ENCODE data around the gene BCL3.

The BCL3 gene

DNA sequence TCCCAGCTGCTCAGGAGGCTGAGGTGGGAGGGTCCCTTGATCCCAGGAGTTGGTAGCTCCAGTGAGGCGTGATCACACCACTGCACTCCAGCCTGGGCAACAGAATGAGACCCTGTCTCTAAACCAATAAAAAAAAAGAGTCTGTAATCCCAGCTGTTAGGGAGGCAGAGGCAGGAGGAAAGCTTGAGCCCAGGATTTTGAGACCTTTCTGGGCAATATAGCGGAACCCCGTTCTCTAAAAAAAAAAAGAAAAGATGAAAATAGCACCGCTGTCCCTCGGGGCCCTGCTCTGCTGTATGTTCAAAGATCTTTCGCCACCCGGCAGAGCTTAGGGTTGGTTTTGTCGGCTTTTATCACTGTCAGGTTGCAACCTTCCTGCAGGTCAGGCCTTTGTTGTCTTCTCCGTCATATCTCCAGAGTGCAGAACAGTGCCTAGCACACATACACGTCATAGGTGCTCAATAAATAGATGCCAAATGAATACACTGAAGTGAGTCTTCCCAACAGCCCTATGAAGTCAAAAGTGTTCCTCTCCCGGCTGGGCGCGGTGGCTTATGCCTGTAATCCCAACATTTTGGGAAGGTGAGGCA, 47.0 kb downstream of the BCL3 start:
- DNase-seq: no peak

DNA sequence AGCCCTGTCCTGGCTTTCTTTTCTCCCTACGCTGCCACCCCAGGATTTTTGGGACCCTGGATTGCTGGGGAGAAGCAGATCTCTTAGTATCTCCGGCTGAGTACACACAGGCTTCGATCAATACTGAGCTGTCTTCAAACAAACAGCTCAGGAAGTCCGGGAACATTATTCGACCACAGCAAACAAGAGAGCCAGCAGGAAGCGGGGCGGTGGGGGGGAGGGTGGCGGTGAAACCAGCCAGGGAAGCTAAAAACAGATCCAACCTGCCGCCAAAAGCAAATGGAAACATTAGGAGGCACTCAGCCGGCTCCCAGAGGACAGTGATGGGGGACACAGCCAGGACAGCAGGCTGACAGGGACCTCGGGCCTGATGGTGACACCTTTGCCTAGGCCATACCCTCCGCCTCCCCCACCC, 48.2 kb downstream of the BCL3 start:
- no peak for DNase-seq

DNA sequence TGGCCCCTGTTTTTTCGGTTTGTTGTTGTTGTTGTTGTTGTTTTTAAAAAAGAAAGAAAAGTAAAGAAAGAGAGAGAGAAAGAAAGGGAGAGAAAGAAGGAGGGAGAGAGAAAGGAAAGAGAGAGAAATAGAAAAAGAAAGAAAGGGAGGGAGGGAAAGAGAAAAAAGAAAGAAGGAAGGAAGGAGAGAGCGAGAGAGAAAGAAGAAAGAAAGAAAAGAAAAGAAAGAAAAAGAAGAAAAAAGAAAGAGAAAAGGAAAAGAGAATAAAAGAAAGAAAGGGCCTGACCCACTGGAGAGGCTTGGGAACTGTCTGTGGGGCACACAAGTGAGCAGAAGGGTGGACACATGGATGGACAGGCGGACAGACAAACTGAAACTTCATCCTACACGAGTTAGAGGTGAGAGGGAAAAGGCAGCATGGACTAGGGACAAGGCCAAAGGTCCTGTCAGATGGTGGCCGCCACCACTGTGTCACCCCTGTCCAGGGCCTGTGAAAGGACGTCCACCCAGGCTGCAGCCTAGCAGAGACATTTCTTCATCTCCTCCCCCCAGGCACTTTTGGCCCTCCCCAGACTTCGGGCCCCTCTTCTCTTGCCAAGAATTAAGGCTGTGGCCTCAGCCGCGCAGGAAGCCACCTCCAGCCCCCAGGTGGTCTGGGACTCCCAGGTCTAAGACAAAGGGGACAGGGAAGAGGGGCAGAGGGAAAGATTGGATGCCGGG, 51.3 kb downstream of the BCL3 start:
- DNase-seq: no peak

DNA sequence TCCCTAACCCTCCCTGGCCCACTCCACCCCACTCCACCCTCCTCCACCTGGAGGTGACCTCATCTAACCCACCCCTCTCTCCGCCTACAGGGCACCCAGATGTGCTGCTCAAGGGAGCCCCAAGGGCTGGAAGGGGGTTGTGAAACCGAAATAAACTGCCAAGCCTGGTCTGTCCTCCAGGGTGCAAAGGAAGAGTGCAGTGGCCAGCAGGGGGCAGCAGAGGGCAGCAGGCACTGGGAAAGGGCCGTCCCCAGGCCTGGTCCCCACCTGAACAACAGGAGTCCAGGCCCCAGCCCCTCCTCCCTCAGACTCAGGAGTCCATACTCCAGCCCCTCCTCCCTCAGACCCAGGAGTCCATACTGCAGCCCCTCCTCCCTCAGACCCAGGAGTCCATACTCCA, 52.0 kb downstream of the BCL3 start:
- DNase-seq: peak; percentile 83

DNA sequence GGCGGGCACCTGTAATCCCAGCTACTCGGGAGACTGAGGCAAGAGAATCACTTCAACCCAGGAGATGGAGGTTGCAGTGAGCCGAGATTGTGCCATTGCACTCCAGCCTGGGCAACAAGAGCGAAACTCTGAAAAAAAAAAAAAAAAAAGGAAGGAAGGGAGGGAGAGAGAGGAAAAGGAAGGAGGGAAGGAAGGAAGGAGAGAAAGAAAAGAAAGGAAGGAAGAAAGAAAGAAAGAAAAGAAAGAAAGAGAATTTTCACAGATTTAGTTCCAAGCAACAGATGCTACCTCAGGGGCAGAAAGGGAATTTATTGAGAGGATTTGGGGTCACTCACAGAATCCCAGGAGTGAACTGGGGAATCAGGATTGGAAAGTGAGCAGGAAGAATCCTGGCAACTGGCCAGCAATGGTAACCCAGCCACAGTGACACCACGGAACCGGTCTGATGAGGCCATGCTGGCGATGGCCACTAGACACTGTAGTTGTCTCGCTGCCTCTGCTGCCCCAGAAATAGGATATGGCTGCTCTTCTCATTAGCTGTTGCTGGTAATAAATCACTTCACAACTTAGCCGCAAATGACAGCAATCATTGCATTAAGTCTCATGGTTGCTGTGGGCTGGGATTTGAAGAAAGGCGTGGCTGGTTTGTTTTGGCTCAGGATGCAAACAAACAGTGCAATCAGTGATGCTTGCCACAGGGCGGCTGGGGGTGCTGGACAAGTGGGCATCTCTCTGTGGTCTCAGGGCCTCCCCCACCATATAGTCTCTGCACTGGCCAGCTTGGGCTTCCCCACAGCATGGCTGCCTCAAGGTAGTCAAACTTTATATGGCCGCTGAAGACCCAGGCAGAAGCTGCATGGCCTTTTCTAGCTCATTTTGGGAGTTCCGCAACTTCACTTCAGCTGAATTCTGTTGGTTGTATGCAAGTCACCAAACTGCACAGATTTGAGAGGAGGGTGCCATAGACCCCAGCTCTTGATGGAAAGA, 55.2 kb downstream of the BCL3 start:
- no peak for DNase-seq

DNA sequence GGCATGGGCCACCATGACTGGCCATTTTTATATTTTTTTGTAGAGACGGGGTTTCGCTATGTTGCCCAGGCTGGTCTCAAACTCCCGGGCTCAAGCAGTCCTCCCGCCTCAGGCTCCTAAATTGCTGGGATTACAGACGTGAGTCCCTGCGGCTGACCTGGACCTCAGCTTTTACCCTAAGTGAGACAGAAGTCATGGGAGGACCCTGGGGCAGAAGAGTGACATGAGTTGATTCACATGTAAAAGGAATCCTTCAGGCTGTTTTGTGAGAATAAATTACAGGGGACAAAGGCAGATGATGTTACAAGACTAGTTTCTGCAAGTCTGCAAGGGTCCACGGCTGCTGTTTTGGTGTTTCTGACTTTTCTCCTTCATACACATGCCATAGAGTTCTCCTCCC, 57.8 kb downstream of the BCL3 start:
- DNase-seq: no peak

DNA sequence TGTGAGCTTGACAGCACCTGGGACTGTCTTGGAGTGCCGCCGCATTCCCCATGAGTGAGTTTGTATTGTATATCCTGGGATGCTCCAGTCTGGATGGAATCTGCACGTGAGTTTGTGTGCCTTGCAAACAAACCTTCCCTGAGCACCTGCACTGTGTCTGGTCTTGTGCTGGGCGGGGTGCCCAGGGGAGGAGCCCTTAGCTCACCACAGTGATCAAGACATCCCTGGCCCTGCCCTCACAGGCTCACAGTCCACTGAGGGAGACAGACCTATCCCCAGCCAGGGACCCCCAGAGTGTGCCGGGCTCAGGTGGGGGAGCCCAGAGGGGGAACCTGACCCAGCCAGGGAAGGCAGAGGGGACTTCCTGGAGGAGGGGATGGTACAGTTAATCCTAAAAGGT, 58.7 kb downstream of the BCL3 start:
- DNase-seq: no peak

DNA sequence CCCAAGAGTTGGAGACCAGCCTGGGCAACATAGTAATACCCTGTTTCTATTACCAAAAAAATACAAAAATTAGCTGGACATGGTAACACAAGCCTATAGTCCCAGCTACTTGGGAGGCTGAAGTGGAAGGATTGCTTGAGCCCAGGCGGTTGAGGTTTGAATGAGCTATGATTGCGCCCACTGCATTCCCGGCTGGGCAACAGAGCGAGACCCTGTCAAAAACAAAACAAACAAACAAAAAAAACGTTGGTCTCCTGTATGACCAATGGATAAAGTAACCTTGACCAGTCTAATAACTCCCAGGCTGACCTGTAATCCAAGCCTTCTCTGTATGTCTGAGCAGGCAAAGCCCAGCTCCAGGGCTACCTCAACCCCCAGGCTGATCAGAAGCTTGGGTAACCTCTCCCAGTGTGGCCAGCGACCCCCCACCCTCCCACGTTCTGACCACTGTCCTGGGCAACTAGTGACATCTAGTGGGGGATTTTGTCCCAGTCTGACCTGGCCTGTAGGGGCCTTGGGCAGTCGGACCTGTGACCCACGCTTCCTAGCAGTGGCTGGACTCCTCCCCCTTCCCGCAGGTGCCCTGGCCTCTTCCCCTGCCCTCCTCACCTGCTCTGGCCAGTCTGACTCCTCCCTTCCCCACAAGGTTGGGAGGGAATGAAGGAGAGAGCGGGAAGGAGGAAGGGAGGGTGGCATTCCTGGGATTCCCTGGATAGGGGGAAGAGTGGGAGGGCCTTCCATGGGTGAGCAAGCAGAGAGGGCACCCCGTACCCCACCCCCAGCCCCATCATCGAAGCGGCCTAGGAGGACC, 59.3 kb downstream of the BCL3 start:
- DNase-seq: no peak

DNA sequence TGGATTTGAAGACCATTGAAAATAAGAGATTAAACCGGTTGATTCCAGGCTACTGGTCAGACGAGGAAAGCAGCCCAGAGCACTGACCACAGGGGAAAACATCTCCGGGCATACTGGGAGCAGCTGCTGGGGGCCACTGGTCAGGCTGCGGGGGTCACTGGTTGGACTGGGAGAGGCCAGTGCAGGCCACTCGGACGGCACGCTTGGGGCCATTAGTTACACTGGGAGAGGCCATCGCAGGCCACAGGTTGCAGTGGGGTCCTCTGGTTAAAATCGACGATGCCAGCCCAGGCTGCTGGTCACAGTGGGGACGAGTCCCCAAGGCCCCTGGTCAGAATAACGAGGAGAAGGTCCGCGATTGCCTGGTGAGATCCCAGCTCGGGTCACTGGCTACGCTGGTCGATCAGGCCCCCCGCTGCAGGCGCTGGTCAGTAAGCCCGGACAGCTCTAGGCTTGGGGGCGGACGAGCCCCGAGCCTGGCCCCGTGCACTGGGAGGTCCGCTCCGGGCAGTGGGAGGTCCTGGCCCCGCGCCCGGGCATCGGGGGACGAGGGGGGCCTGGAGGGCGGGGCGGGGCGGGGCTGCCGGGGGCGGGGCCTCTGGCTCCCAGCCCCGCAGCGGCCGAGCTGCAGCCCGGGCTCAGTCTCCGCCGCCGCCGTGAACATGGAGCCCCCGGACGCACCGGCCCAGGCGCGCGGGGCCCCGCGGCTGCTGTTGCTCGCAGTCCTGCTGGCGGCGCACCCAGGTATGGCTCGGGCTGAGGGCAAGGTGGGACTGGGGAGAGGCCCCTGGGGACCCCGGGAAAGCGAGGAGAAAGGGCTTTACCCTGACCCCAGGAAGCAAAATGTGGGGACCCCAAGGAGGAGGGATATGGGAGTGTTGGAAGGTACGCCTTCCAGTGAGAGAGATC, 60.2 kb downstream of the BCL3 start, which contains the start of gene BCAM:
Gene BCAM, plus strand, starts transcription at position 641 of the 909 bp plus-strand sequence. Its CDS starts 22 bp downstream, at position 663.
- DNase-seq: no peak
